Fibroblast of skin of left quadriceps (primary cell): ENCODE measurements around the gene DIMT1.

Experiments
- DNase-seq, 2 experiments: peaks; one replicate each; pipeline ENCODE4 v3.0.0-alpha.2; 2013; ENCODE audit warnings: low read depth in 2 of 2

Gene DIMT1

DNA sequence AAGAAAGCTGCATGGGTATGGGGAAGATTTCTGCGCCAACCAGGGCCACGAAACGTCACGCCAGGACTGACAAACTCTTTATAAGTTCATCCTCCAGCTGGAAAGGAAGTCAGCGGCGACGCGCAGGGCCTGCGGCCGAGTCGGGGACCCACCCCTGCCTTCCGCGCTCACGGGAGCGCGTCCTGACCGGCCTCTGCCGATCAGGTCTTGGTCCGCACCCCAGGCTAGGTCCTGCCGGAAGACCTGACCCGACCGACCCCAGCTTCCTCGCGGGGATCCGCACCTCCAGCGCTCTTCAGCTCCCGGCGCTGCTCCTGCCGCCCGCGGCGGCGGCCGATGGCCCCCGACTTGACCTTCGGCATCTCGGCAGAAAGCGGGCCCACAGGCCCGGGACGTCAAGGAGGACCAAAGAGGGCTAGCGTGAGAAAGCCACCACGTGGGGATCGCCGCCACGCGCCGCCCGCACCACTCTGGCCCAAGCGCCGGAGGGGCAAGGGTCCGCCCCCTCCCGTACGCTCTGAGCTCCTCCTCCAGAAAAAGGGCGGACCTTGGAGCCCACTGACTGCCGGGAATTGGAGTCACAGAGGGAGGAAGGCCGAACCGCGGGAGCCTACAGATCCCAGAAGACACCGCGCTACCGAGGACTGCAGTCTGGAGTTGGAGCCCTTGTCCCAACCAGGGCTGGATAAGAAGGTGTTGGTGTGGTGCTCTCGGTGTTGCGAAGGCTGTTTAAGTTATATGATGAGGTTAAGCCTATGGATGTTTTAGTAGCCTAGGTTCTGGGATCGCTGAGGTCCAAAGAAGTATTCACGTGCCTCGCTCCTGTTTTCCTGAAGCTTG, at the start of gene DIMT1:
Gene DIMT1, minus strand, starts transcription at position 495 of the 840 bp plus-strand sequence. Its CDS starts 133 bp downstream, at position 362.
- peak; percentile 94 to 95 for DNase-seq

DNA sequence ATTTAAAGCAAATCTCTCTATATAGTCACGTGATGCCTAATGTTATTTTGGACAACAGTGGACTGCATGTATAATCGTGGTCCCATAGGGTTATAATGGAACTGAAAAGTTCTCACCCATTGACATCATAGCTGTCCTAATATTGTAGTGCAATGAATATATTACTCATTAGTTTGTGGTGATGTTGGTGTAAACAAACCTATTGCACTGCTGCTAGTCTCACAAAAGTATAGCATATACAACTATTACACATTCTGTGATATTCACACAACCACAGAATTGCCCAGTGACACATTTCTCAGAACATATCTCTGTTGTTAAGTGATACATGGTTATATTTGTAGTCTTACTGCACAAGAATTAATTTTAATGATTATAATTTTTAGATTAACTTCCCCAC, 46.6 kb upstream of the DIMT1 start:
- DNase-seq, result no peak

DNA sequence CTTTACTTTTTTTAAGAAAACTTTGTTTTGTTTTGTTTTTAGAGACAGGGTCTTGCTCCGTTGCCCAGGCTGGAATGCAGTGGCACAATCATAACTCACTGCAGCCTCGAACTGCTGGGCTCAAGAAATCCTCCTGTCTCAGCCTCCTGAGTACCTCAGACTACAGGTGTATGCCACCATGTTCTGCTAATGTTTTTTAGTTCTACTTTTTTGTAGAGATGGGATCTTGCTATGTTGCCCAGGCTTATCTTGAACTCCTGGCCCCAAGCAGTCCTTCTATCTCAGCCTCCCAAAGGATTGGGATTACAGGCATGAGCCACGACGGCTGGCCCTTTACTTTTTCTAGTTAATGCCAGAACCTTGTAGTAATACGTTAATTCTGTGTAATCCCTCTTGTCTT, 44.8 kb upstream of the DIMT1 start:
- no peak for DNase-seq

- no peak for DNase-seq
These were observed 28.9 kb upstream of the DIMT1 start for GRCh38 chr5:62432621-62433064.

- DNase-seq, result no peak
These were observed 28.3 kb upstream of the DIMT1 start for GRCh38 chr5:62431735-62432620.

- no peak for DNase-seq
These were observed 21.1 kb upstream of the DIMT1 start for GRCh38 chr5:62424763-62425162.

DNA sequence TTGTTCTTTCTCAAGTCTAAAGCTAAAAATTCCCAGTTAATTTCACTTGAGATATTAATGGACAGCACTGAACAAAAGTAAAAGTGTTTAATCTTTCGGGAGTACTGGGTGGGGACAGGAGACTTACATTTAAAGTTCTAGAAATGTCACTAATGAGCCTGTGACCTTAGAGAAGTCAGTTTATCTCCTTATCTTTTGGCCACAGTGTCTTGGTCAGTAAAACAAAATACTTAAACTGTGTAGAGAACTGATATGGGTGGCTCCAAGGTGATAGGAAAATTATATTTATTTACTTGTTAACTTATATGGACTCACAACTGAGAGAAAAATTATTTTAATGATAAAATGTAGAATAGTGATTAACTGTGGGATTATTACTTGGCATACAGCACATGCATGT, 17.7 kb upstream of the DIMT1 start:
- no peak for DNase-seq

DNA sequence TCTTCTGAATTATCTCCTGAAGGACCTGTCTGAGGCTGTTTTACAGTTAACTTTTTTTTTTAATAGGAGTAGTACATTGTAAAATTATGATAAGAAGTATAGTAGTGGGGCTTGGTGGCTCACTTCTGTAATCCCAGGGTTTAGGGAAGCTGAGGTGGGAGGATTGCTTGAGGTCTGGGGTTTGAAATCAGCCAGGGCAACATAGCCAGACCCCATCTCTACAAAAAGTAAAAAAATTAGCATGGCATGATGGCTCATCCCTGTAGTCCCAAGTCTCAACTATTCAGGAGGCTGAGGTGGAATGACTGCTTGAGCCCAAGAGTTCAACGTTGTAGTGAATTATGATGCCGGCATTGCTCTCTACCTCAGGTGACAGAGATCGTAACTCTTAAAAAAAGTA, 15.9 kb upstream of the DIMT1 start:
- DNase-seq, result no peak

- no peak for DNase-seq
These were observed 14.9 kb upstream of the DIMT1 start for GRCh38 chr5:62418462-62419076.

- no peak for DNase-seq
These were observed 10.0 kb upstream of the DIMT1 start for GRCh38 chr5:62413711-62414110.

DNA sequence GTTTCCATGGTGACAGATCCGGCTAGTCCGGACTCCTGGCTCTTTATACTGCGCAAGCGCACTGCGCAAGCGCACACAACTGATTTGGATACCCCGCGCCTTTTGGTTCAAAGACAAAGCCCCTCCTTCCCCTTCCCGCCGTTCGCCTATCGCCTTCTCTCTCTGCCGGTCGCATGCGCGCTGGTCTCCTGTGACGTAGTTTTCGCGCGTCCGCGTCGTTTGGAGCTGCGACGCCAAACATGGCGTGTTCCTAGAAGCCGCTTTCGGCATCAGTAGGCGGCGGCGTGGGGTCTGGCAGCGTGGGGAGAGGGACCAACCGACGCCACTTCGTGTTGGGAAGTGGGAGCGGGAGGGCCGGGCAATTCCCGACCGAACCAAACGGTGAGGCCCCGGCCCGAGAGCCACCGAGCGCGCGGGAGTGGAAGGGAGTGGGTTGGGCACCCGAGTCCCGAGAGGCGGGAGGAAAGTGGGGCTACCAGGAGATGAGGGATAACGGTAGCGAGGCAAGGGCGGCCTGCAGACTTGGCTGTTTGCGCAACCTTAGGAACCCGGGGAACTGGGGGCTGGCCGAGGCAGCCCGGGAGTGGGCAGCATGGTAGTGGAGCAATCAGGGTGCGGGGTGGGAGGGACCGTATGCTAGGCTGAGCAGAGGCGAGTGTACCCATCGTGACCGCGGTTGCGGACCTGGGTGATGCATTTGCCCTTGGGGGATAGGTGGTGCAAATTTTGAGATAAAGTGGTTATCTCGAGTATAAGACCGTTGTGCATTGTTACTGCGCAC, 9.0 kb upstream of the DIMT1 start, which contains the start of gene IPO11:
Gene IPO11, plus strand, starts transcription at position 215 of the 781 bp plus-strand sequence. CDS start 24,517 bp downstream, outside the sequence.
- DNase-seq, result peak; percentile 98

DNA sequence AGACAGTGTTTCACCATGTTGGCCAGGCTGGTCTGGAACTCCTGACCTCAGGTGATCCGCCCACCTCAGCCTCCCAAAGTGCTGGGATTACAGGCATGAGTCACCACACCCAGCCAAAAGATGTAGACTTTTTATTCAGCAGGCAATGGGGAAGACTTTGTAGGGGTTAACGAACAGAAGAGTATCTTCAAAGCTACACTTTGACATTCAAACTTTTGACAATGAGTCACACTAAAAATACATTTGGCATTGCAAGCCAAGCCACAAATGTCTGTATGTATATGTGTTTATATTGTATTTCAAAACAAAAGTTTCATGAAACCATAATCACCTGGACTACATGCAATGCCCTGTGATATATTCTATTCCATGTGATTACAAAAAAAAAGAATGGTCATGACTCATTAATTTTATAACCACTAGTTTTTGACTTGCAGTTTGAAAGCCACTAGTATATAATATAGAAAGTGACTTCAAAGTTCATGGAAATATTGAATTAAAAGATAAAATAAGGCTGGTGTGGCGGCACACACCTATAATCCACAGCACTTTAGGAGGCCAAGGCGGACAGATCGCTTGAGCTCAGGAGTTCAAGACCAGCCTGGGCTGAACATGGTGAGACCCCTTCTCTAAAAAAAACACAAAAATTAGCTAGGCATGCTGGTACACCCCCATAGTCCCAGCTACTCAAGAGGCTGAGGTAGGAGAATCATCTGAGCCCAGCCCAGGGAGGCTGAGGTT, 8.3 kb downstream of the DIMT1 start:
- peak in 1 of 2 experiments; percentile 4 for DNase-seq

GRCh38 chr5:62386824-62387223, 16.9 kb downstream of the DIMT1 start:
- DNase-seq, result no peak

GRCh38 chr5:62385816-62386400, 17.8 kb downstream of the DIMT1 start:
- no peak for DNase-seq

DNA sequence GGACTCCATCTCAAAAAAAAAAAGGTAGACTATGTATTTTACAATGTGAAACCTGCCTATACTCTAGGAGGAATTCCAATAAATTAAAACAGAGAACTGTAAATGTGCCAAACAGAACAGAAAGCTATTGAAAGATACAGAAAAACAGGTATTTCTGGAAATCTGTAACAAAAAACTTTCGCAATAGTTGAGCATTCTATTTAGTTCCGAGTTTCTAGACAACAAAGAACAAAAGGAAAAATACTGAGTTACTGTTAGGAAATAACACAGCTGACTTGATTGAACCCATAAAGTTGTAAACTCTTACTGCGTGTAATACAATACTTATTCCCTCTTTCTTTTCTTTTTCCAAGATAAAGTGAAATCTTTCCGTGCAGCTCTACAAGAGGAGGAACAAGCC, 18.6 kb downstream of the DIMT1 start:
- DNase-seq, result no peak

DNA sequence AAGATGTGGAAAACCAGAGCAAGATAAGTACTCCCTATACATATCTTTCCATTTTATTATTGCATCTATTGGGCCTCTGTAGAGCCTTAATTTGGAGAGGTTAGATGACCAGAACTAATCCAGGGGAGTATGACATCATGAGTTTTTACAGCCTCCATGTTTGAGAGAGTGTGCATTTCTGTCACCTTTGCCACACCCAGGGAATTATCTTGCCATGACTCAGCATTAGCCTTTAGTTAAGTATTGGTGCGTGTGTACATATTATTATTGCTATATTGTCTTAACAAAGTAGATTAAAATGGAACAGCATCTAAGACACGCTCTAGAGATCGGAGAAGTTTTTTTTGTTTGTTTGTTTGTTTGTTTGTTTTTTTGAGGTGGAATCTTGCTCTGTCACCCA, 27.6 kb downstream of the DIMT1 start:
- no peak for DNase-seq

- no peak for DNase-seq
These were observed 28.1 kb downstream of the DIMT1 start for GRCh38 chr5:62375627-62376026.

GRCh38 chr5:62374090-62374489, 29.6 kb downstream of the DIMT1 start:
- no peak for DNase-seq

DNA sequence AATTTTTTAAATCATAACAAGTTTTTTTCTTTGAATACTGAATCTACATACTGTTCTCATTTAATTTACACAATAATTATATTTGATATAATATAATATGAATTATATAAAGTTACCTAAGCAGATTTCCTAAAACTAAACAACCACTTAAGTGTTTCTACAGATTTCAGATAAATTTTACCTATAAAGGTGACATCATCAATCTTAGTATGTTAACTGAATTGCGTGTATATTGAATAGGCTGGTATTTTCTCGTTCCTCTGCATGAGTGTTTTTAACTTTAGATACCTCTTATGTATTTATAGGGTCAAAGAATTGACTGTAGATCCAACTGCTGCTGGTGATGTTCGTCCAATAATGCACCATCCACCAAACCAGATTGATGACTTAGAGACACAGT, 30.3 kb downstream of the DIMT1 start:
- DNase-seq, result no peak

- no peak for DNase-seq
These were observed 31.1 kb downstream of the DIMT1 start for GRCh38 chr5:62372600-62372999.
